CD14-positive monocyte (primary cell): ENCODE data around the gene SERPINA4. TPM values are rescaled to one million over a fixed set of nuclear protein-coding genes. Genes with fewer than 3 reads are reported as not detected.

Experiments
- DNase-seq, 3 donors: peaks; one replicate each; pipeline ENCODE4 v3.0.0-alpha.2; 2011 to 2022
- H2AFZ ChIP-seq: 2 replicates; pipeline ENCODE4 v1.6.0; 2012; ENCODE audit warnings: mild to moderate bottlenecking, low read depth, low read length, inconsistent platforms; ENCODE audit not compliant: insufficient read depth, poor library complexity, severe bottlenecking
- H3K27ac ChIP-seq, 2 donors: 1 replicate in 1 of 2; 2 replicates in 1 of 2; pipeline ENCODE4 v1.5.1; 2012 to 2013; ENCODE audit warnings: low read length in 2 of 2, control low read depth in 1 of 2, inconsistent platforms in 1 of 2, low read depth in 1 of 2, mild to moderate bottlenecking in 1 of 2
- H3K27me3 ChIP-seq, 2 donors: one replicate each; pipeline versions ENCODE4 v1.6.0 to v1.6.1; 2011 to 2013; ENCODE audit warnings: low read length in 2 of 2; ENCODE audit not compliant: control insufficient read depth in 2 of 2, insufficient read depth in 2 of 2
- H3K36me3 ChIP-seq, 2 donors: replicated peaks in 1 of 2; 1 replicate in 1 of 2; 2 replicates in 1 of 2; pipeline versions ENCODE4 v1.5.1 to v1.6.1; 2012 to 2013; ENCODE audit warnings: low read length in 2 of 2, control low read depth in 1 of 2, inconsistent platforms in 1 of 2, mild to moderate bottlenecking in 1 of 2; ENCODE audit not compliant: insufficient read depth in 2 of 2, control insufficient read depth in 1 of 2
- H3K4me1 ChIP-seq, 2 donors: 1 replicate in 1 of 2; 2 replicates in 1 of 2; pipeline versions ENCODE4 v1.5.1 to v1.6.1; 2012 to 2013; ENCODE audit warnings: low read length in 2 of 2, control low read depth in 1 of 2, inconsistent platforms in 1 of 2, mild to moderate bottlenecking in 1 of 2, moderate library complexity in 1 of 2; ENCODE audit not compliant: insufficient read depth in 2 of 2, control insufficient read depth in 1 of 2
- H3K4me2 ChIP-seq: replicated peaks from 2 replicates; pipeline ENCODE3; 2012; ENCODE audit warnings: low read length, moderate library complexity, mild to moderate bottlenecking; ENCODE audit not compliant: poor library complexity, severe bottlenecking; ENCODE audit errors: extremely low read depth
- H3K4me3 ChIP-seq, 3 experiments: fragments of 200-600 bp in 1 of 3; sonication (generic) in 1 of 3; replicated peaks in 1 of 3; 1 replicate in 2 of 3; 2 replicates in 1 of 3; pipeline ENCODE4 v1.5.1; 2011 to 2013; ENCODE audit warnings: low read length in 3 of 3, mild to moderate bottlenecking in 3 of 3, control low read depth in 2 of 3, low read depth in 2 of 3, inconsistent platforms in 1 of 3, moderate library complexity in 1 of 3
- H3K79me2 ChIP-seq: 2 replicates; pipeline ENCODE4 v1.6.0; 2012; ENCODE audit warnings: mild to moderate bottlenecking, control low read depth, inconsistent platforms, low read length, moderate library complexity; ENCODE audit not compliant: insufficient read depth
- H3K9ac ChIP-seq: 2 replicates; pipeline ENCODE4 v1.6.0; 2017; ENCODE audit warnings: low read length, mild to moderate bottlenecking; ENCODE audit not compliant: insufficient read depth, poor library complexity, severe bottlenecking
- H3K9me3 ChIP-seq, 2 donors: replicated peaks in 1 of 2; 1 replicate in 1 of 2; 2 replicates in 1 of 2; pipeline versions ENCODE4 v1.5.1 to v1.6.1; 2012 to 2013; ENCODE audit warnings: low read length in 2 of 2, control low read depth in 1 of 2; ENCODE audit not compliant: control insufficient read depth in 1 of 2, insufficient read depth in 1 of 2
- H4K20me1 ChIP-seq: 2 replicates; pipeline ENCODE4 v1.6.0; 2012; ENCODE audit warnings: mild to moderate bottlenecking, low read length, control low read depth, moderate library complexity; ENCODE audit not compliant: insufficient read depth
- H3K27ac Mint-ChIP-seq, 7 donors: one replicate each; pipeline ENCODE4 v1.8.0; 2020; ENCODE audit warnings: mild to moderate bottlenecking in 7 of 7, mixed read lengths in 7 of 7, moderate library complexity in 6 of 7, inconsistent platforms in 2 of 7
- H3K27me3 Mint-ChIP-seq, 3 donors: one replicate each; pipeline ENCODE4 v1.8.0; 2021 to 2022; ENCODE audit warnings: low read depth in 3 of 3, mild to moderate bottlenecking in 3 of 3, mixed read lengths in 3 of 3, moderate library complexity in 3 of 3, inconsistent platforms in 1 of 3
- H3K36me3 Mint-ChIP-seq, 2 donors: one replicate each; pipeline ENCODE4 v1.8.0; 2020; ENCODE audit warnings: mixed read lengths in 2 of 2, inconsistent platforms in 1 of 2, mild to moderate bottlenecking in 1 of 2
- H3K4me1 Mint-ChIP-seq: one replicate; pipeline ENCODE4 v1.8.0; 2020; ENCODE audit warnings: mild to moderate bottlenecking, mixed read lengths
- H3K4me3 Mint-ChIP-seq, 2 donors: one replicate each; pipeline ENCODE4 v1.8.0; 2020; ENCODE audit warnings: mild to moderate bottlenecking in 2 of 2, mixed read lengths in 2 of 2, moderate library complexity in 1 of 2
- H3K9me3 Mint-ChIP-seq, 7 donors: one replicate each; pipeline ENCODE4 v1.8.0; 2020 to 2022; ENCODE audit warnings: mixed read lengths in 7 of 7, mild to moderate bottlenecking in 6 of 7, moderate library complexity in 6 of 7, inconsistent platforms in 2 of 7
- CTCF ChIP-seq: fragments of 200-600 bp; IDR thresholded peaks from one replicate; pipeline ENCODE4 v1.8.0; 2022; ENCODE audit warnings: antibody characterized with exemption, mild to moderate bottlenecking
- WGBS: methylation state at CpG from one replicate; pipeline ENCODE4 v1.1.5; 2013; ENCODE audit warnings: missing lambda C conversion rate; ENCODE audit not compliant: insufficient coverage; 5-methylcytosine and 5-hydroxymethylcytosine counted together
- intact Hi-C, 2 donors: fragments of 100-400 bp; cut with micrococcal nuclease; formaldehyde crosslinking; loops; one replicate each; pipeline versions ENCODE4 v1.15.0 to v1.15.1; 2023
- polyA plus RNA-seq, 3 donors: library from polyadenylated mRNA; depleted of rRNA in 1 of 3; unstranded in 2 of 3; stranded (reverse) in 1 of 3; fragments of 300-500 nt in 2 of 3; fragments of >200 nt in 1 of 3; fragmentation: Illumina TruSeq in 2 of 3; gene quantifications; 1 replicate in 2 of 3; 2 replicates in 1 of 3; pipeline ENCODE4 v1.2.3, GENCODE V29; 2012 to 2021

Gene SERPINA4
- polyA plus RNA-seq, 3 donors, result not detected

GRCh38 chr14:94545131-94545841 lies 16.0 kb upstream of the SERPINA4 start:
- H3K9me3 Mint-ChIP-seq, result peaks cover 0 to 15% (median 11%) of the 10 kb centered on the region in 7 donors
- Histone ChIP-seq H3K4me3 (no peak overlapping the region), H3K27me3 (no peaks in the 10 kb centered on the region), H3K36me3 (no peaks in the 10 kb centered on the region), H3K9me3 (peaks cover 15 to 18% of the 10 kb centered on the region in 2 donors), H3K9ac (no peak overlapping the region), H2AFZ (no peak overlapping the region), H3K4me2 (no peak overlapping the region), H3K27ac (no peak overlapping the region), H4K20me1 (no peaks in the 10 kb centered on the region), H3K4me1 (no peaks in the 10 kb centered on the region), H3K79me2 (no peaks in the 10 kb centered on the region)
- intact Hi-C loops, result no loop called here
- H3K27ac Mint-ChIP-seq, result peak overlapping the region in 1 of 7 donors; percentile 30
- no peak for TF ChIP-seq CTCF
- no peaks in the 10 kb centered on the region for H3K36me3 Mint-ChIP-seq
- H3K4me3 Mint-ChIP-seq, result no peak overlapping the region
- WGBS, result 76% methylated on average over 12 of the region's 15 CpGs
- H3K4me1 Mint-ChIP-seq, result no peaks in the 10 kb centered on the region
- H3K27me3 Mint-ChIP-seq, result peaks cover 4 to 18% (median 14%) of the 10 kb centered on the region in 3 donors
- DNase-seq, result no peak

GRCh38 chr14:94547151-94547680 lies 14.0 kb upstream of the SERPINA4 start:
- Histone ChIP-seq H2AFZ (no peak overlapping the region), H3K27me3 (no peaks in the 10 kb centered on the region), H3K9ac (no peak overlapping the region), H3K36me3 (no peaks in the 10 kb centered on the region), H3K4me1 (no peaks in the 10 kb centered on the region), H3K9me3 (peaks cover 15 to 18% of the 10 kb centered on the region in 2 donors), H4K20me1 (no peaks in the 10 kb centered on the region), H3K27ac (no peak overlapping the region), H3K4me3 (no peak overlapping the region), H3K79me2 (no peaks in the 10 kb centered on the region), H3K4me2 (no peak overlapping the region)
- TF ChIP-seq CTCF, result no peak
- Mint-ChIP-seq H3K4me3 (no peak overlapping the region), H3K36me3 (no peaks in the 10 kb centered on the region), H3K9me3 (peaks cover 0 to 15% (median 11%) of the 10 kb centered on the region in 7 donors), H3K4me1 (no peaks in the 10 kb centered on the region), H3K27ac (no peak overlapping the region), H3K27me3 (peaks cover 4 to 20% (median 13%) of the 10 kb centered on the region in 3 donors)
- DNase-seq, result no peak
- intact Hi-C loops, result no loop called here
- 92% methylated on average over 7 of the region's 8 CpGs for WGBS
